Activated CD4-positive, alpha-beta T cell treated with anti-CD3 and anti-CD28 coated beads, Interleukin-10, Interleukin-2, amounts not matched to agents 100 ng/mL and 50 ng/mL, durations not matched to agents 16 hours and 8 hours (primary cell): Measurements from ENCODE around the gene GINS3.

ENCODE experiments used
- DNase-seq: peaks from one replicate; pipeline ENCODE4 v3.0.0-alpha.2; 2020

Gene GINS3

DNA sequence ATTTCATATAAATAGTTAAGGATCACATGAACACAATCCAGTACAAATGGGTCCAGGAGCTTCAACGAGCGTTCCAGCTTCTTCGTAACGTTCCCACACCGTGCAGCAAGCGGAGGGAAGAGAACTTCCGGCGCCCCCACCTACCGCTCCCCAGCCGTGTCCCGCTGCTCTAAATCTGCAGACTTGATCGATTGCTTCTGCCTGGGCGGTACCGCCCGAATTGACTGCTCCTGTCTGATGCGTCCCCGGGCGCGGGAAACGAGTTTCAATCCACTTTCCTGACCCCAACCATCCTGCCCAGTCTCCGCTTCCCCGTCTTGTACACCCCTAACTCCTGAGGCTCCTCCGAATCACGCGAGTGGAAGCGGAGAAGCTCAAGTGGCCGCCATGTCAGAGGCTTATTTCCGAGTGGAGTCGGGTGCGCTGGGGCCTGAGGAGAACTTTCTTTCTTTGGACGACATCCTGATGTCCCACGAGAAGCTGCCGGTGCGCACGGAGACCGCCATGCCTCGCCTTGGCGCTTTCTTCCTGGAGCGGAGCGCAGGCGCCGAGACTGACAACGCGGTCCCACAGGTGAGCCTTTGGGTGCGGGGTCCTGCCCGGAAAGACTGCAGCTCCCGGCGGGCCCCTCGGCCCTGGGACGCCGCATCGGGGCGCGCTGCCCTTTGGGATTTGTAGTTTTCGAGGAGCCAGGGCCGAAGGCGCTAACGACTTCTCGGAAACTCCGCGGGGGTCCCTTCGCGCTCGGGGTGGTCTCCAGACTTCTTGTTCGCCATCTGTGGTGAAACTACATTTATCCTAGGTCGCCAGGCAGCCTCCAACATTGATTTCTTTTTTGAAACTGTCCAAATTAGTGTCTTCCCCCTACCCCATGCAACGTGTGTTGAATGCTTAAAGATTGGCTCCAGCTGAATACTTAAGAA is at the start of gene GINS3:
Gene GINS3, plus strand, starts transcription at position 257 of the 923 bp plus-strand sequence. Its CDS starts 131 bp downstream, at position 388.
- peak; percentile 92 for DNase-seq

DNA sequence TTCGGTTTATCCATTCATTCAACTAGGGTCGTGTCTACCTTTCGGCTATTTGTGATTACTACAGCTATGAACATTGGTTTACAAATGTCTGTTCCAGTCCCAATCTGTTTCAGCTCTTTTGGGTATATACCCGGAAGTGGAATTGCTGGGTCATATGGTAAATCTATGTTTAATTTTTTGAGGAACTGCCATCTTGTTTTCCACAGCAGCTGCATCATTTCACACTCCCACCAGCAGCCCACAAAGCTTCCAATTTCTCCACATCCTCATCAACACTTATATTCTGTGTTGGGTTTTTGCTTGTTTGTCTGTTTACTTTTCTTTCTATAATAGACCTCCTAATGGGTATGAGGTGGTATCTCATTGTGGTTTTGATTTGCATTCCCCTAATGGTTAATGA is 48.7 kb upstream of the GINS3 start:
- DNase-seq: no peak

GRCh38 chr16:58345574-58346354 is 46.5 kb upstream of the GINS3 start:
- DNase-seq: no peak

- DNase-seq: no peak
Observed at GRCh38 chr16:58346831-58347371, 45.4 kb upstream of the GINS3 start.

- DNase-seq: no peak
Observed at GRCh38 chr16:58348986-58349385, 43.3 kb upstream of the GINS3 start.

GRCh38 chr16:58352690-58353089 is 39.6 kb upstream of the GINS3 start:
- DNase-seq: no peak

- DNase-seq: no peak
Observed at GRCh38 chr16:58360041-58360634, 32.1 kb upstream of the GINS3 start.

DNA sequence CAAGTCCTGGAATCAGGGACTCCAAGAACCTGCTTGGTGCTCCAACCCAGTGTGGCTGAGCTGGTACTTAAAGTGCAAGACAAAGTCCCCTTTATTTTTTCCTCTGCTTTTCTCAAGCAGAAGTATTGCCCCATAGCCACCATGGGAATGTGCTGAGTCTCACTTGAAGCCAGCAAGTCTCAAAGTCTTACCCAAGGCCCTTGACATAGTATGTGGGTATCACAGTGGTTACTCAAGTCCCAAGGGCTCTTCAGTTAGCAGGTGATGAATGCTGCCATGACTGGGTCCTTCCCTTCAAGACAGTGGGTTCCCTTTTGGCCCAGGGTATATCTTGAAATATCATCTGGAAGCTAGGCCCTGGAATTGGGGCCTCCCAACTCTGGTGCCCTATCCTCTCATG is 30.5 kb upstream of the GINS3 start:
- DNase-seq: no peak

DNA sequence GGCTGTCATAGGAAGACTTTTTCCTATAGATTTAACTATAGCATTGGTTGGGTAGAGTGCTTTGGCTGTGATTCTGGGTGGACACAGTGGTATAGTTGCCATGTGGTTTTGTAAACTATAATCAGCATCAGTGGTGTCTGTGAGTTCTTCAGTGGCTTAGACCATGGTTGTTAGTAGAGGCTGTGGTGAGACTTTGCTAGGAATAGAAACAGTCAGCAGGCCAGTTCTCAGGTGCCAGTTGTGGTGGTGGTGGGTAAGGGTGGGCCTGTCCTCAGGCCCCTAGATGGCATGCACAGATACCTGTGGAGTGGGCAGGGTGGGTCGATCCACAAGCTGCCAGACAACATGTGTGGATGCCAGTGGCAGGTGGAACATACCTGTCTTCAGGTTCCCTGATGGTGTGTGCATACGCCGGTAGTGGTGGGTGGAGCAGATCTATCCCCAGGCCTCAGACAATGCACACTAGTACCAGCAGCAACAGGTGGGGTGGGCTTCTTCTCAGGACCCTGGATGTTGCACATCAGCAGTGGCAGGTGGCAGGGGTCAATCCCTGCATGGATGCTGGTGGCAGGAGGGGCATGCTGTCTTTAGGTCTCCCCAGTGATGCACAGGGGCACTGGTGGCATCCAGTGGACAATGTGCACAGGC is 28.4 kb upstream of the GINS3 start:
- DNase-seq: no peak

DNA sequence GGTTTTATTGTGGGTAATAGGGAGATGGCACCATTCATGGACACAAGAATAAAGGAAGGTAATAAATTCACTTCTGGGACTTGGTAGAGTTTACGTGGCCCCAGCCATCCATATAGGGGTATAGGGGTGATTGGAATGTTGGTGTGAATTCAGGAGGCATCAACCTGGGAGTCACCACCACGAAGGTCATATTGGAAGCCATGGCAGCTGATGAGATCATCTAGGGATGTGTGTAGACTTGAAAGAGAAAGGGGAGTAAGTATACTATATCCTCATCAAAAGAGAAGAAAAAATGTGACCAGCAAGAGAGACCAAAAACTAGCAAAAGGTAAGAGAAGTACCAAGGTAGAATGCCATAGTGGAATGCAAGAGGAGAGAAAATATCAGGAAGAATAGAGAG is 26.6 kb upstream of the GINS3 start:
- no peak for DNase-seq

DNA sequence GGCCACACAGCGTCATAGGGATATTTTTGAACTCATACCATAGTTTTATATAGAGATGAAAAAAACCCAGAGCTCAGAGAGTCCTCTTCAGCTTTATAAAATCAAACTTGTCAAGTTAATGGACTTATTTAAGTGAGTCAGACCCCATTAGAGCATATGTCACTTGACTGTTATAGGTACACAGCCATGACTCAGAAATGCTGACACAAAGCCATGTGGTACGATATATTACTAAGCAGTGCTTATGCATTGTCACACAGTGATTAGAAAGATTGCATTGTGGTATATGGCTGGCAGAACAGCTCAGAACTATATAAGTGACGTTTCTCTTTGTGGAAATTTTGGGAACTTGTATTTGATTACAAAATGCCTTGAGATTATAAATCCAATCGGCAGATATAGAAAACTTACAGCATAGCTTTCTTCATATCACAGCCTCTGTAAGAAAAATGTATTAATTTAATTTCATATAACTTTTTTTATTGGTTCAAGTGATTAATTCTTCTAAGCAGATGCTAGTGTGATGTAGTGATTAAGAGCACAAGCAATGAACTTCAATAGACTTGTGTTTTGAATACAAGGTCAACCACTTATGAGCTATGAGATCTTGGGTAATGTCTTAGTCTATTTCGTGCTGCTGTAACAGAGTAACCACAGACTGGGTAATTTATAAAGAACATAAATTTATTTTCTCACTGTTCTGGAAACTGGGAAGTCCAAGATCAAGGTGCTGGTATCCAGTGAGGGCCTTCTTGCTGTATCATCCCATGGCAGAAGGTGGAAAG is 25.8 kb upstream of the GINS3 start:
- DNase-seq: peak; percentile 53

GRCh38 chr16:58367252-58367651 is 25.0 kb upstream of the GINS3 start:
- no peak for DNase-seq

GRCh38 chr16:58371841-58372240 is 20.4 kb upstream of the GINS3 start:
- DNase-seq: no peak

GRCh38 chr16:58375386-58375785 is 16.9 kb upstream of the GINS3 start:
- DNase-seq: no peak

DNA sequence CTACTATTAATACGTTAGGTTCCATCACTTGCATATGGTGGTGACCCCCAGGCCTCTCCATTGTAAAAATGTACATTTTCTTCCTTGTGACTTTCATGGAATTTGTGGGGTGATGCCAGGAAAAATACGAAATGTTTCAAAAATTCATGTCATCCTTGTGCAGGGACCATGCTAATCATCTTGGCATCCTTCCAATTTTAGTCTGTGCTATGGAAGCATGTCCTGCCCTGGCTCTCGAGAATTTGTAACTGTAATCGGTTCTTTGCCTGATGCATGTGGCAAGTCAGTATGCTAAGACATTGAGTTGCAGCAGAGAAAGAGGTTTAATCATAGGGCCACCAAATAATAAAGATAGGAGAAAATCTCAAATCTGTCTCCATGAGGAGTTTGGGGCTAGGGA is 14.3 kb upstream of the GINS3 start:
- no peak for DNase-seq

- no peak for DNase-seq
Observed at GRCh38 chr16:58378401-58378800, 13.9 kb upstream of the GINS3 start.

- no peak for DNase-seq
Observed at GRCh38 chr16:58379736-58380135, 12.5 kb upstream of the GINS3 start.

GRCh38 chr16:58381661-58382060 is 10.6 kb upstream of the GINS3 start:
- no peak for DNase-seq

- no peak for DNase-seq
Observed at GRCh38 chr16:58384437-58385055, 7.7 kb upstream of the GINS3 start.

DNA sequence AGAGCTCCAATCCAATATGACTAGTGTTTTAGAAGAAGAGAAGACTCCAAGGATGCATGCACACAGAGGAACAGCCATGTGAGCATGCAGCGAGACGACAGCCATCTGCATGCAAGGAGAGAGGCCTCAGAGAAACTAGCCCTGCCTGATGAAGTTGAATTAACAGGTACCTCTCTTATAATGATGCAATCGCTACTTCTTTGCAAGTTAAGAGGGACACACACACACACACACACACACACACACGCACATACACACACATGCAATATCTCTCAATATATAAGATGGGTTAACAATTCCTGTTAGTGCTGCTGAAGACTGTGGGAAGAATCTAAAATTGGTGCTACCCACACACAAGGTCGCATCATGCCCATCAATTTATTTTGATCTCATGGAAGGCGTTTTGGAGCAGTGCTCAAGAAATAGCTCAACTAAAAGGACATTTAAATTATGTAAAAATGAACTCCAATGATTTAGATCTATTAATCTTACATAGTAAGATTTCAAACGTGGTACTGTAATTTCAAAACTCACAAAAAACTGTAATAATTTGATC is 7.0 kb upstream of the GINS3 start:
- DNase-seq: no peak

- DNase-seq: no peak
Observed at GRCh38 chr16:58389724-58390123, 2.5 kb upstream of the GINS3 start.
